ENCODE measurements around the gene GFI1B.
"Not testable (repeated sequence)": the region's sequence is repeated elsewhere in the genome, so short reads cannot be mapped to it uniquely, and the experiment has no call there.

GRCh38 chr9:132989998-132990557 lies 11.6 kb downstream of the GFI1B start:
- TF ChIP-seq YY1 (IDR thresholded peaks at IDR 0.05; ENCODE audit: low read depth, low read length); TAF1 (IDR thresholded peaks at IDR 0.05; ENCODE audit: borderline replicate concordance, low read depth, low read length); ZNF384 (IDR thresholded peaks at IDR 0.05; ENCODE audit: borderline replicate concordance, low read depth, low read length); PRDM15 (CRISPR knock-in tag; IDR thresholded peaks at IDR 0.05); ZNF274 (IDR thresholded peaks at IDR 0.05; ENCODE audit: insufficient read depth, insufficient read length); NR2C1 (IDR thresholded peaks at IDR 0.05); CTCF (IDR thresholded peaks at IDR 0.05 in 2 of 3, conservative IDR thresholded peaks at IDR 0.05 in 1 of 3; ENCODE audit: control insufficient read depth in 2 of 3, extremely low read depth in 1 of 3, insufficient read depth in 1 of 3, low read depth in 3 of 3, low read length in 3 of 3); RCOR1 (conservative IDR thresholded peaks at IDR 0.05; ENCODE audit: low read depth, low read length): not testable (repeated sequence)

Data from GM12878 (cell line).